ENCODE results near the gene BTNL2. TPM values are rescaled to one million over a fixed set of nuclear protein-coding genes. Genes with fewer than 3 reads are reported as not detected.

The BTNL2 gene
- total RNA-seq, 1 experiment from 2014 or later: not detected

DNA sequence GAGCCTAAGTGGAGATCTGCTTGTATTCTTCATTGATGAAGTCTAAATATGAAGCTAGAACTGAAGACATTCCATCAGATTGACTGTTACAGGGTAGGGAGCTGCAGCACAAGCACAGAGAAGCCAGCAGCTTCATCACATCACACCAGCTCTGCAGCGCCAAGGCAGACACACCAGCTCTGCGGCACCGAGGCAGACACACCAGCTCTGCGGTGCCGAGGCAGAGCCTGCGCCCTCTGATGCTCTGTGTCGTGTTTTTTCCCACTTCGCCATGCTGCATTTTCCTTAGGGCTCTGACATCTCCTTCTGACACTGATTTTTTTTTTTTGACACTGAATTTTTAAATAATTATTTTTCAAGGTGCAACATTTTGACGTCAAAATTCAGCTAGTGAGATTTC, 784 bp downstream of the BTNL2 start:
- Histone ChIP-seq H4K91ac (ENCODE audit: insufficient read length, low read depth, low read length) (no peak overlapping the region), H2BK15ac (ENCODE audit: low read depth, low read length) (no peak overlapping the region), H3K23ac (ENCODE audit: insufficient read length, low read depth, low read length) (no peak overlapping the region), H3K79me2 (ENCODE audit: insufficient read depth, low read length) (no peaks in the 10 kb centered on the region), H3K14ac (ENCODE audit: insufficient read depth, low read length) (no peak overlapping the region), H3K23me2 (ENCODE audit: insufficient read length, low read depth, low read length, poor library complexity, severe bottlenecking) (no peaks in the 10 kb centered on the region), H3K18ac (ENCODE audit: insufficient read length, low read depth, low read length) (no peak overlapping the region), H2BK5ac (ENCODE audit: insufficient read length, low read length) (no peak overlapping the region), H2AK5ac (ENCODE audit: insufficient read length, low read length) (no peak overlapping the region), H3K79me1 (ENCODE audit: insufficient read depth, low read depth, low read length, poor library complexity, severe bottlenecking) (no peaks in the 10 kb centered on the region), H3T11ph (ENCODE audit: low read length) (no peak overlapping the region), H2BK20ac (ENCODE audit: low read depth, low read length, poor library complexity, severe bottlenecking) (no peak overlapping the region), H3K56ac (ENCODE audit: insufficient read length, low read depth, low read length) (no peak overlapping the region), H2BK12ac (ENCODE audit: insufficient read length, low read depth, low read length) (no peak overlapping the region), H3K4me1 (ENCODE audit: insufficient read depth, low read length) (peaks cover 4% of the 10 kb centered on the region; the same call in 1 of the 2 replicates), H3K4me2 (ENCODE audit: insufficient read depth, insufficient read length, low read length) (no peak overlapping the region), H4K20me1 (ENCODE audit: control insufficient read depth, insufficient read depth, insufficient read length) (no peaks in the 10 kb centered on the region), H2AFZ (ENCODE audit: low read length) (no peak overlapping the region), H3K27ac (ENCODE audit: insufficient read length, low read depth, low read length) (no peak overlapping the region), H3K4ac (ENCODE audit: low read depth, low read length) (no peak overlapping the region), H3K9ac (ENCODE audit: extremely low read depth, insufficient read length, low read length) (no peak overlapping the region), H3K9me3 (ENCODE audit: control insufficient read depth, low read depth, low read length) (no peaks in the 10 kb centered on the region), H2BK120ac (ENCODE audit: low read depth, low read length, poor library complexity, severe bottlenecking) (no peak overlapping the region), H3K27me3 (ENCODE audit: insufficient read depth, low read length) (no peaks in the 10 kb centered on the region), H4K5ac (ENCODE audit: insufficient read length, low read depth, low read length) (no peak overlapping the region), H4K8ac (replicated peaks; ENCODE audit: insufficient read length, low read depth, low read length) (no peak overlapping the region)
- Mint-ChIP-seq H3K4me1 (peaks cover 8 to 11% of the 10 kb centered on the region in 2 experiments), H3K9me3 (peaks cover 3 to 5% of the 10 kb centered on the region in 2 experiments; a peak in 4 of 5 replicates), H3K4me3 (no peak overlapping the region), H3K27me3 (ENCODE audit: low read depth) (peaks cover 10% of the 10 kb centered on the region), H3K27ac (no peak overlapping the region), H3K36me3 (ENCODE audit: insufficient read depth in 1 of 3, low read depth in 3 of 3) (no peaks in the 10 kb centered on the region; a peak in 1 of 7 replicates)
- TF ChIP-seq, protein P1, sequence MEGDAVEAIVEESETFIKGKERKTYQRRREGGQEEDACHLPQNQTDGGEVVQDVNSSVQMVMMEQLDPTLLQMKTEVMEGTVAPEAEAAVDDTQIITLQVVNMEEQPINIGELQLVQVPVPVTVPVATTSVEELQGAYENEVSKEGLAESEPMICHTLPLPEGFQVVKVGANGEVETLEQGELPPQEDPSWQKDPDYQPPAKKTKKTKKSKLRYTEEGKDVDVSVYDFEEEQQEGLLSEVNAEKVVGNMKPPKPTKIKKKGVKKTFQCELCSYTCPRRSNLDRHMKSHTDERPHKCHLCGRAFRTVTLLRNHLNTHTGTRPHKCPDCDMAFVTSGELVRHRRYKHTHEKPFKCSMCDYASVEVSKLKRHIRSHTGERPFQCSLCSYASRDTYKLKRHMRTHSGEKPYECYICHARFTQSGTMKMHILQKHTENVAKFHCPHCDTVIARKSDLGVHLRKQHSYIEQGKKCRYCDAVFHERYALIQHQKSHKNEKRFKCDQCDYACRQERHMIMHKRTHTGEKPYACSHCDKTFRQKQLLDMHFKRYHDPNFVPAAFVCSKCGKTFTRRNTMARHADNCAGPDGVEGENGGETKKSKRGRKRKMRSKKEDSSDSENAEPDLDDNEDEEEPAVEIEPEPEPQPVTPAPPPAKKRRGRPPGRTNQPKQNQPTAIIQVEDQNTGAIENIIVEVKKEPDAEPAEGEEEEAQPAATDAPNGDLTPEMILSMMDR (conservative IDR thresholded peaks at IDR 0.05): no peak
- no CpG with 5 or more reads among the region's 9 CpGs for WGBS (ENCODE audit: extremely low coverage, insufficient read length, low lambda C conversion rate)
- no peak for DNase-seq
